Measurements from ENCODE around the gene GPR108.

GPR108 gene

GRCh38 chr19:6693056-6693471 lies 44.3 kb downstream of the GPR108 start:
- Histone ChIP-seq H3K36me3 (ENCODE audit: control insufficient read depth, insufficient read depth, low read length, severe bottlenecking) (peaks cover 77% of the 10 kb centered on the region), H3K27me3 (replicated peaks; ENCODE audit: control insufficient read depth, insufficient read depth, low read length) (no peaks in the 10 kb centered on the region), H3K9me3 (ENCODE audit: control insufficient read depth, low read length) (no peaks in the 10 kb centered on the region), H3K4me1 (ENCODE audit: control insufficient read depth, insufficient read depth, low read length) (no peaks in the 10 kb centered on the region), H3K4me3 (ENCODE audit: low read length) (no peak overlapping the region), H3K9ac (ENCODE audit: low read length) (no peak overlapping the region)
- DNase-seq (ENCODE audit: low read depth), result no peak

GRCh38 chr19:6692027-6692426 lies 45.4 kb downstream of the GPR108 start:
- Histone ChIP-seq H3K4me1 (ENCODE audit: control insufficient read depth, insufficient read depth, low read length) (no peaks in the 10 kb centered on the region), H3K36me3 (ENCODE audit: control insufficient read depth, insufficient read depth, low read length, severe bottlenecking) (peaks cover 75% of the 10 kb centered on the region), H3K9me3 (ENCODE audit: control insufficient read depth, low read length) (no peaks in the 10 kb centered on the region), H3K9ac (ENCODE audit: low read length) (no peak overlapping the region), H3K27me3 (replicated peaks; ENCODE audit: control insufficient read depth, insufficient read depth, low read length) (no peaks in the 10 kb centered on the region), H3K4me3 (ENCODE audit: low read length) (no peak overlapping the region)
- DNase-seq (ENCODE audit: low read depth), result no peak

- H3K4me1 ChIP-seq (ENCODE audit: control insufficient read depth, insufficient read depth, low read length), result no peaks in the 10 kb centered on the region
- H3K36me3 ChIP-seq (ENCODE audit: control insufficient read depth, insufficient read depth, low read length, severe bottlenecking), result peaks cover 78% of the 10 kb centered on the region
- no peak for DNase-seq (ENCODE audit: low read depth)
- no peak overlapping the region for H3K9ac ChIP-seq (ENCODE audit: low read length)
- H3K4me3 ChIP-seq (ENCODE audit: low read length), result no peak overlapping the region
- H3K9me3 ChIP-seq (ENCODE audit: control insufficient read depth, low read length), result no peaks in the 10 kb centered on the region
- H3K27me3 ChIP-seq (replicated peaks; ENCODE audit: control insufficient read depth, insufficient read depth, low read length), result no peaks in the 10 kb centered on the region
Observed at GRCh38 chr19:6691342-6691741, 46.0 kb downstream of the GPR108 start.

GRCh38 chr19:6690160-6690885 lies 47.1 kb downstream of the GPR108 start:
- no peak for DNase-seq (ENCODE audit: low read depth)
- H3K36me3 ChIP-seq (ENCODE audit: control insufficient read depth, insufficient read depth, low read length, severe bottlenecking), result peaks cover 82% of the 10 kb centered on the region
- H3K27me3 ChIP-seq (replicated peaks; ENCODE audit: control insufficient read depth, insufficient read depth, low read length), result no peaks in the 10 kb centered on the region
- H3K4me1 ChIP-seq (ENCODE audit: control insufficient read depth, insufficient read depth, low read length), result no peaks in the 10 kb centered on the region
- H3K9me3 ChIP-seq (ENCODE audit: control insufficient read depth, low read length), result no peaks in the 10 kb centered on the region
- H3K4me3 ChIP-seq (ENCODE audit: low read length), result no peak overlapping the region
- no peak overlapping the region for H3K9ac ChIP-seq (ENCODE audit: low read length)

- no peak for DNase-seq (ENCODE audit: low read depth)
- Histone ChIP-seq H3K4me3 (ENCODE audit: low read length) (no peak overlapping the region), H3K9ac (ENCODE audit: low read length) (no peak overlapping the region)
Observed at GRCh38 chr19:6687114-6687513, 50.3 kb downstream of the GPR108 start.

GRCh38 chr19:6686628-6686975 lies 50.8 kb downstream of the GPR108 start:
- no peaks in the 10 kb centered on the region for H3K9me3 ChIP-seq (ENCODE audit: control insufficient read depth, low read length)

More at GRCh38 chr19:6687114-6687513, 50.3 kb downstream of the GPR108 start:
- peaks cover 83% of the 10 kb centered on the region for H3K36me3 ChIP-seq (ENCODE audit: control insufficient read depth, insufficient read depth, low read length, severe bottlenecking)
- no peaks in the 10 kb centered on the region for H3K4me1 ChIP-seq (ENCODE audit: control insufficient read depth, insufficient read depth, low read length)
- H3K27me3 ChIP-seq (replicated peaks; ENCODE audit: control insufficient read depth, insufficient read depth, low read length), result no peaks in the 10 kb centered on the region
- no peaks in the 10 kb centered on the region for H3K9me3 ChIP-seq (ENCODE audit: control insufficient read depth, low read length)

GRCh38 chr19:6685962-6686627 lies 51.3 kb downstream of the GPR108 start:
- no peaks in the 10 kb centered on the region for H3K27me3 ChIP-seq (replicated peaks; ENCODE audit: control insufficient read depth, insufficient read depth, low read length)

More at GRCh38 chr19:6686628-6686975, 50.8 kb downstream of the GPR108 start:
- Histone ChIP-seq H3K36me3 (ENCODE audit: control insufficient read depth, insufficient read depth, low read length, severe bottlenecking) (peaks cover 86% of the 10 kb centered on the region), H3K4me3 (ENCODE audit: low read length) (no peak overlapping the region), H3K9ac (ENCODE audit: low read length) (no peak overlapping the region), H3K27me3 (replicated peaks; ENCODE audit: control insufficient read depth, insufficient read depth, low read length) (no peaks in the 10 kb centered on the region), H3K4me1 (ENCODE audit: control insufficient read depth, insufficient read depth, low read length) (no peaks in the 10 kb centered on the region)
- DNase-seq (ENCODE audit: low read depth), result no peak

GRCh38 chr19:6685482-6685881 lies 51.9 kb downstream of the GPR108 start:
- Histone ChIP-seq H3K4me3 (ENCODE audit: low read length) (no peak overlapping the region), H3K27me3 (replicated peaks; ENCODE audit: control insufficient read depth, insufficient read depth, low read length) (no peaks in the 10 kb centered on the region), H3K36me3 (ENCODE audit: control insufficient read depth, insufficient read depth, low read length, severe bottlenecking) (peaks cover 85% of the 10 kb centered on the region), H3K9me3 (ENCODE audit: control insufficient read depth, low read length) (no peaks in the 10 kb centered on the region), H3K4me1 (ENCODE audit: control insufficient read depth, insufficient read depth, low read length) (no peaks in the 10 kb centered on the region), H3K9ac (ENCODE audit: low read length) (no peak overlapping the region)
- DNase-seq (ENCODE audit: low read depth), result no peak

More at GRCh38 chr19:6685962-6686627, 51.3 kb downstream of the GPR108 start:
- Histone ChIP-seq H3K4me3 (ENCODE audit: low read length) (no peak overlapping the region), H3K4me1 (ENCODE audit: control insufficient read depth, insufficient read depth, low read length) (no peaks in the 10 kb centered on the region), H3K36me3 (ENCODE audit: control insufficient read depth, insufficient read depth, low read length, severe bottlenecking) (peaks cover 86% of the 10 kb centered on the region), H3K9ac (ENCODE audit: low read length) (no peak overlapping the region), H3K9me3 (ENCODE audit: control insufficient read depth, low read length) (no peaks in the 10 kb centered on the region)
- no peak for DNase-seq (ENCODE audit: low read depth)

- H3K9me3 ChIP-seq (ENCODE audit: control insufficient read depth, low read length), result no peaks in the 10 kb centered on the region
- no peaks in the 10 kb centered on the region for H3K4me1 ChIP-seq (ENCODE audit: control insufficient read depth, insufficient read depth, low read length)
- no peak overlapping the region for H3K9ac ChIP-seq (ENCODE audit: low read length)
- H3K27me3 ChIP-seq (replicated peaks; ENCODE audit: control insufficient read depth, insufficient read depth, low read length), result no peaks in the 10 kb centered on the region
- no peak for DNase-seq (ENCODE audit: low read depth)
- H3K36me3 ChIP-seq (ENCODE audit: control insufficient read depth, insufficient read depth, low read length, severe bottlenecking), result peaks cover 89% of the 10 kb centered on the region
- H3K4me3 ChIP-seq (ENCODE audit: low read length), result no peak overlapping the region
Observed at GRCh38 chr19:6683971-6684370, 53.4 kb downstream of the GPR108 start.

GRCh38 chr19:6682607-6683128 lies 54.7 kb downstream of the GPR108 start:
- Histone ChIP-seq H3K9me3 (ENCODE audit: control insufficient read depth, low read length) (no peaks in the 10 kb centered on the region), H3K27me3 (replicated peaks; ENCODE audit: control insufficient read depth, insufficient read depth, low read length) (no peaks in the 10 kb centered on the region), H3K9ac (ENCODE audit: low read length) (no peak overlapping the region), H3K36me3 (ENCODE audit: control insufficient read depth, insufficient read depth, low read length, severe bottlenecking) (peaks cover 96% of the 10 kb centered on the region), H3K4me1 (ENCODE audit: control insufficient read depth, insufficient read depth, low read length) (no peaks in the 10 kb centered on the region), H3K4me3 (ENCODE audit: low read length) (no peak overlapping the region)
- DNase-seq (ENCODE audit: low read depth), result no peak

- Histone ChIP-seq H3K27me3 (replicated peaks; ENCODE audit: control insufficient read depth, insufficient read depth, low read length) (no peaks in the 10 kb centered on the region), H3K9ac (ENCODE audit: low read length) (no peak overlapping the region), H3K9me3 (ENCODE audit: control insufficient read depth, low read length) (no peaks in the 10 kb centered on the region), H3K4me1 (ENCODE audit: control insufficient read depth, insufficient read depth, low read length) (peaks cover 2% of the 10 kb centered on the region), H3K36me3 (ENCODE audit: control insufficient read depth, insufficient read depth, low read length, severe bottlenecking) (peaks cover 85% of the 10 kb centered on the region), H3K4me3 (ENCODE audit: low read length) (no peak overlapping the region)
- no peak for DNase-seq (ENCODE audit: low read depth)
Observed at GRCh38 chr19:6680141-6680540, 57.2 kb downstream of the GPR108 start.
